Upper lobe of left lung (tissue), 4 donors: ENCODE results near the gene NDN.

Experiments used
- CTCF ChIP-seq, 6 experiments: fragments of 450-650 bp in 4 of 6; fragments of 200-600 bp in 2 of 6; sonication (generic) in 2 of 6; IDR thresholded peaks; one replicate each; pipeline ENCODE4 v1.5.1; 2016 to 2019; ENCODE audit warnings: antibody characterized with exemption in 6 of 6
- EP300 ChIP-seq, 4 donors: sonication (generic); formaldehyde crosslinking; IDR thresholded peaks; one replicate each; pipeline ENCODE4 v1.5.1; 2017; ENCODE audit warnings: antibody characterized with exemption in 4 of 4, control low read depth in 2 of 4
- POLR2A ChIP-seq, 4 donors: fragments of 450-650 bp; IDR thresholded peaks; one replicate each; pipeline ENCODE4 v1.5.1; 2016 to 2017; ENCODE audit warnings: antibody characterized with exemption in 4 of 4, mild to moderate bottlenecking in 2 of 4
- POLR2AphosphoS5 ChIP-seq, 2 donors: sonication (generic); formaldehyde crosslinking; IDR thresholded peaks; one replicate each; pipeline ENCODE4 v1.5.1; 2017; ENCODE audit warnings: antibody characterized with exemption in 2 of 2

DNA sequence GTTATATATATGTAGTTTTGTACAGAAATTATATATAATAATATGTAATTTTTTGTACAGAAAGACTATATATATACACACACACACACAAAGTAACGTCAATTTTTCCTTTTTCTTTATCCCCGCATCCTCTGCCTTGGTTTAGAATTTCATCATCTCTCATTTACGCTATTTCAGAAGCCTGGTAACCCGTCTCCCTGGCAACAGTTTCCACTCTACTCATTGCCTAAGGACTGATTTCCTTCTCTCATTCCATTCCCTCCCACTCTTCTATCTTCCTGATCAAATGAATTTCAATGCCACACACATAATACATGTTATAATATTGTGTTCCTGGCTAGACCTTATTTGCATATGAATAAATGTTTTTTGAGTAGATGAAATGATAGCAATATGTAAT is 47.8 kb upstream of the NDN start:
- TF ChIP-seq POLR2A (IDR thresholded peaks at IDR 0.05) (no peak), CTCF (IDR thresholded peaks at IDR 0.05) (no peak), EP300 (IDR thresholded peaks at IDR 0.05) (no peak), POLR2AphosphoS5 (IDR thresholded peaks at IDR 0.05) (no peak)
